GM21825 (cell line): ENCODE results near the gene NAP1L2.
"Not testable (repeated sequence)": the region's sequence is repeated elsewhere in the genome, so short reads cannot be mapped to it uniquely, and the experiment has no call there.

Experiments
- ATAC-seq: cut with Tn5 transposase; IDR thresholded peaks from one replicate; pipeline ENCODE4 v1.9.1; 2021; ENCODE audit warnings: mild to moderate bottlenecking, moderate library complexity; ENCODE audit not compliant: unreplicated experiment

Gene NAP1L2

DNA sequence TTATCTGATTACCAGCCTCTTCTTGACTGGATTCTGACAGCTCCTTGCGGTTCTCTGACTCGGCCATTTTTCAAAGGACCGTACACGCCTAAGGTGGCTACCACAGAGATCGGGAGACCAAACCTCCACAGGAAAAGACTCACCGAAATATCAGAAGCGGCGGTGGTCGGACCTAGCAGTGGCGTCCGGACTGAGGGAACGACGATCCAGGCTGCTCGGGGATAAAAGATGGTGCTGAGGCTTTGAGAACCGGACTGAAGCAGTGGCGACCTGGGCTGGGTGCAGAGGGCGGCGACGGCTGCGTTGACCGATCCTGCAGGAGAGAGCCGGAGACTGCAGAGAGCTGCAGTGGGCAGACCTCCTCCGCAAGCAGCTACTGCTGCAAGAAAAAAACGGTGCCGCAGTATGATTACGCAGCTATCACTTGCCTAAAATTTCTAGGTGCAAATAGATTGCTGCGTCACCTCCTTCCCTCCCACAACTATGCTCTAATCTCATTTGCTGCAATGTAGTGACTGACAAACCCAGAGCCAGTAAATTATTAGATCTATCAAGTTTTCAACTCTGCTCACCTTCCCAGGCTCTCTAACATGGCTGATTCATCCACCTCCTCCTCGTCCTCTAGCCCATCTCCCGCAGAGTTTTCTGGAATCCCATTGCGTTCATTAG is at the start of gene NAP1L2:
TSS of gene NAP1L2 (minus strand) at position 426 of the 669 bp plus-strand sequence. CDS start at position 67, 359 bp downstream.
- no peak for ATAC-seq

DNA sequence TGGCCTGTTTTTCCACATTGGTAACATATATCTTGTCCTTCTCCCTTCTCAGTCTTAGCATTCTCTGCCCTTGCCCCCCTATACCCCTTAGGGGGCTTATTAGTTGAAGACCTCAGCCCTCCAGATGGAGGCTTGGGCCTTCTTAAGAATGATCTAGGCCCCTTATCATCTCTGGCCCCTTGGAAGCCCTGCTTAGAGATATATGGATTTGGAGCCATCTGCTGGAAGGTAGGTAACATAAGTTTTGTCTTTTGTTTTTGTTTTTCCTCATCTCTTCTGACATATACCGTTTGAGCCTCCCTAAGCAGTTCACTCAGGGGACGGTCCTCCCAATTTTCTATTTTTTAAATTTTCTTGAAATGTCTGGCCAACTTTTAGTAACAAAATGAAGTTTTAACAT is 48.3 kb upstream of the NAP1L2 start:
- no peak for ATAC-seq

DNA sequence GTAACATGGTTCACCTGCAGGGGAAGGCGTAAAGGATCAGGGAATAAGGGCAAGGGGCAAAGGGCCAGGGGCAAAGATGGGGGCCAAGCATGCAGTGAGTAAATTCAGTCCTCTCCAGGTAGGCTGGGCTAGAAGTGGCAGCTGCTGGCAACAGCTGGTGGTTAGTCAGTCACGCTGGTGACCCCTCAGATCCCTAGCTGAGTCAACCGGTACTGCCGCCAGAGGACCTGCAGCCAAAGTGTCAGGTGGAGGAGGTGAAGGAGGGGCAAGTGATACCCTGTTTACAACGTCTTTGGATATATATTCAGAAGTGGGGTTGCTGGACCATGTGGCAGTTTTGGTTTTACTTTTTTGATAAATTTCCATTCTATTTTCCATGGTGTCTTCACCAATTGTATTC is 24.6 kb upstream of the NAP1L2 start:
- no peak for ATAC-seq

GRCh38 chrX:73217621-73218020 is 3.0 kb upstream of the NAP1L2 start:
- ATAC-seq = no peak

- ATAC-seq = no peak
Measured at GRCh38 chrX:73215246-73215645, 595 bp upstream of the NAP1L2 start.

- ATAC-seq = no peak
Measured at GRCh38 chrX:73213734-73214425, 771 bp downstream of the NAP1L2 start.

- ATAC-seq = no peak
Measured at GRCh38 chrX:73206366-73206765, 8.3 kb downstream of the NAP1L2 start.

GRCh38 chrX:73182502-73183114 is 32.0 kb downstream of the NAP1L2 start:
- no peak for ATAC-seq

DNA sequence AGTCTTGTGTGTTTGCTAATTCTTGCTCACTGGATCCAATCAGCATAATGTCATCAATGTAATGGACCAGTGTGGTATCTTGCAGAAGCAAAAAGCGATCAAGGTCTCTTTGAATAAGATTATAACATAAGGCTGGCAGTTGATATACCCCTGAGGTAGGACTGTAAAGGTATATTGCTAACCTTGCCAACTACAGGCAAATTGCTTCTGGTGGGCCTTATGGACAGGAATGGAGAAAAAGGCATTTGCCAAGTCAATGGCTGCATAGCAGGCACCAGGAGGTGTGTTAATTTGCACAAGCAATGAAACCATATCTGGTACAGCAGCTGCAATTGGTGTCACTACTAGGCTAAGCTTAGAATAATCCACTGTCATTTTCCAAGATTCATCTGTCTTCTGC is 45.7 kb downstream of the NAP1L2 start:
- ATAC-seq = not testable (repeated sequence)
